HepG2 (cell line): Measurements from ENCODE around the gene COQ8A. TPM values are rescaled to one million over a fixed set of nuclear protein-coding genes. Genes with fewer than 3 reads are reported as not detected.

Source experiments
- CREBL2 ChIP-seq: sonication (generic); formaldehyde crosslinking; IDR thresholded peaks from 2 replicates; pipeline ENCODE4 v1.8.1; 2023; ENCODE audit warnings: missing genetic modification reagents, mild to moderate bottlenecking, borderline replicate concordance
- ETV6 ChIP-seq: sonication (generic); formaldehyde crosslinking; conservative IDR thresholded peaks from 2 replicates; pipeline ENCODE4 v1.4.0; 2020; ENCODE audit warnings: missing genetic modification reagents
- HNF1B ChIP-seq: sonication (generic); formaldehyde crosslinking; IDR thresholded peaks from 2 replicates; pipeline ENCODE4 v1.5.1; 2020; ENCODE audit warnings: mild to moderate bottlenecking, moderate library complexity, missing genetic modification reagents
- MIXL1 ChIP-seq: IDR thresholded peaks from 2 replicates; pipeline ENCODE4 v1.6.1; 2016
- SALL1 ChIP-seq: sonication (generic); formaldehyde crosslinking; IDR thresholded peaks from 2 replicates; pipeline ENCODE4 v1.8.0; 2022; ENCODE audit warnings: mild to moderate bottlenecking, missing genetic modification reagents
- SPEN ChIP-seq: sonication (generic); formaldehyde crosslinking; IDR thresholded peaks from 2 replicates; pipeline ENCODE4 v1.5.1; 2020; ENCODE audit warnings: low read depth, mild to moderate bottlenecking, missing genetic modification reagents
- ZBTB10 ChIP-seq: sonication (generic); formaldehyde crosslinking; IDR thresholded peaks from 2 replicates; pipeline ENCODE4 v1.4.0; 2020; ENCODE audit warnings: missing genetic modification reagents, borderline replicate concordance
- ZBTB2 ChIP-seq: sonication (generic); formaldehyde crosslinking; IDR thresholded peaks from 2 replicates; pipeline ENCODE4 v1.8.0; 2022; ENCODE audit warnings: low read depth, missing genetic modification reagents
- ZFY ChIP-seq: sonication (generic); formaldehyde crosslinking; IDR thresholded peaks from 2 replicates; pipeline ENCODE4 v1.4.0; 2020; ENCODE audit warnings: missing genetic modification reagents
- ZKSCAN5 ChIP-seq: sonication (generic); formaldehyde crosslinking; IDR thresholded peaks from 2 replicates; pipeline ENCODE4 v1.5.1; 2020; ENCODE audit warnings: mild to moderate bottlenecking, missing genetic modification reagents
- ZNF205 ChIP-seq: IDR thresholded peaks from 2 replicates; pipeline ENCODE4 v1.6.1; 2018; ENCODE audit warnings: missing biosample characterization, missing genetic modification reagents
- polyA plus RNA-seq, 8 experiments: library from polyadenylated mRNA; depleted of rRNA in 3 of 8; stranded (reverse) in 7 of 8; unstranded in 1 of 8; fragments of >200 nt; fragmentation: Illumina TruSeq in 4 of 8; extraction: Trizol in 4 of 8; gene quantifications; 2 replicates each; pipeline versions ENCODE4 v1.2.1 to v1.2.3, GENCODE V29; 2011 to 2016; ENCODE audit warnings: low read depth in 4 of 8, missing spikeins in 1 of 8, mixed read lengths in 1 of 8; ENCODE audit not compliant: insufficient read depth in 1 of 8
- total RNA-seq, 5 experiments: library from RNA; depleted of rRNA; stranded (reverse); fragments of >200 nt; fragmentation: Illumina TruSeq; extraction: Trizol; gene quantifications; 2 replicates each; pipeline ENCODE4 v1.2.3, GENCODE V29; 2016; ENCODE audit warnings: low read depth in 1 of 5

Gene COQ8A
- total and polyA plus RNA-seq, 2 of the 13 experiments (the other 11 are each of a cell fraction or from before 2014, with no cell fraction given), result 60.4 to 88.7 TPM

GRCh38 chr1:226993814-226994585 lies 53.9 kb downstream of the COQ8A start (continued):
- TF ChIP-seq ZFY (peak; percentile 38; the same call in 1 of the 2 replicates), ZKSCAN5 (peak; percentile 99), SPEN (CRISPR knock-in tag) (peak; percentile 44; the same call in 1 of the 2 replicates), HNF1B (peak; percentile 65; the same call in 1 of the 2 replicates), ZBTB2 (CRISPR knock-in tag) (no peak), ETV6 (CRISPR knock-in tag) (no peak), ZNF205 (CRISPR knock-in tag) (0 out of 2 replicates have a peak, but pooled peaks have one; percentile 25), MIXL1 (peak; percentile 42), CREBL2 (CRISPR knock-in tag) (no peak), SALL1 (peak; percentile 26; the same call in 1 of the 2 replicates), ZBTB10 (CRISPR knock-in tag) (peak; percentile 52; the same call in 1 of the 2 replicates)
- TF ChIP-seq, all 625 proteins: peak for 54
